IMR-90 (cell line): ENCODE data around the gene CAPN5. TPM values are rescaled to one million over a fixed set of nuclear protein-coding genes. Genes with fewer than 3 reads are reported as not detected.
A peak's percentile ranks its signal among the peaks of the same experiment; 100 is the strongest.

Source experiments
- ATAC-seq: fragments of 200-7000 bp; cut with Tn5 transposase; 2 replicates; pipeline ENCODE4 v1.9.1; 2020; ENCODE audit warnings: low read depth, mild to moderate bottlenecking, moderate library complexity
- BruUV-seq: library from RNA; stranded (reverse); fragments of 400-500 nt; replicated peaks from 2 replicates; lab custom pipeline; 2021; lab: Mats Ljungman, UMichigan
- CTCF ChIA-PET: fragments of 300-600 bp; formaldehyde crosslinking; extraction: SDS; loops from one replicate; lab custom pipeline; 2021; ENCODE audit warnings: antibody characterized with exemption; lab: Yijun Ruan, JAX
- POLR2A ChIA-PET: fragments of 300-600 bp; sonication (Branson Sonifier 250); formaldehyde crosslinking; loops from one replicate; lab custom pipeline; 2022; ENCODE audit warnings: antibody characterized with exemption; ENCODE audit not compliant: unreplicated experiment; lab: Charles Lee
- DNase-seq: peaks from one replicate; pipeline ENCODE4 v3.0.0; 2013
- H2AFZ ChIP-seq: replicated peaks from 2 replicates; pipeline ENCODE3; 2013; ENCODE audit warnings: low read length, mild to moderate bottlenecking; ENCODE audit not compliant: poor library complexity
- H2AK5ac ChIP-seq: 2 replicates; pipeline ENCODE4 v1.6.1; 2013; ENCODE audit warnings: low read depth, low read length, inconsistent platforms
- H2AK9ac ChIP-seq: replicated peaks from 2 replicates; pipeline ENCODE3; 2013; ENCODE audit warnings: mild to moderate bottlenecking, low read depth, low read length, moderate library complexity; ENCODE audit not compliant: poor library complexity
- H2BK120ac ChIP-seq: 2 replicates; pipeline ENCODE4 v1.6.1; 2013; ENCODE audit warnings: low read depth, low read length, inconsistent platforms
- H2BK15ac ChIP-seq: 3 replicates; pipeline ENCODE4 v1.6.1; 2013; ENCODE audit warnings: low read depth, low read length, inconsistent platforms
- H2BK20ac ChIP-seq: 2 replicates; pipeline ENCODE4 v1.6.1; 2013; ENCODE audit warnings: low read depth, mild to moderate bottlenecking, inconsistent platforms, low read length, moderate library complexity
- H2BK5ac ChIP-seq: 2 replicates; pipeline ENCODE4 v1.6.1; 2013; ENCODE audit warnings: mild to moderate bottlenecking, low read depth, low read length, inconsistent platforms; ENCODE audit not compliant: poor library complexity, severe bottlenecking
- H3K14ac ChIP-seq: replicated peaks from 2 replicates; pipeline ENCODE4 v1.6.1; 2013; ENCODE audit warnings: low read depth, low read length, inconsistent platforms
- H3K18ac ChIP-seq: 2 replicates; pipeline ENCODE4 v1.6.1; 2013; ENCODE audit warnings: low read depth, low read length, control low read depth
- H3K23ac ChIP-seq: 2 replicates; pipeline ENCODE4 v1.6.1; 2013; ENCODE audit warnings: low read depth, low read length, inconsistent platforms
- H3K27ac ChIP-seq: 2 replicates; pipeline ENCODE4 v1.5.1; 2013; ENCODE audit warnings: mild to moderate bottlenecking, control low read depth, low read length; ENCODE audit not compliant: insufficient read depth
- H3K27me3 ChIP-seq: 2 replicates; pipeline ENCODE4 v1.6.1; 2013; ENCODE audit warnings: low read length; ENCODE audit not compliant: control insufficient read depth, insufficient read depth
- H3K36me3 ChIP-seq: 2 replicates; pipeline ENCODE4 v1.6.1; 2013; ENCODE audit warnings: low read length, mixed read lengths; ENCODE audit not compliant: control insufficient read depth, insufficient read depth
- H3K4ac ChIP-seq: 2 replicates; pipeline ENCODE4 v1.6.1; 2013; ENCODE audit warnings: low read depth, low read length, inconsistent platforms
- H3K4me1 ChIP-seq: 2 replicates; pipeline ENCODE4 v1.6.1; 2013; ENCODE audit warnings: low read length, mixed read lengths; ENCODE audit not compliant: control insufficient read depth, insufficient read depth
- H3K4me2 ChIP-seq: 2 replicates; pipeline ENCODE4 v1.6.1; 2013; ENCODE audit warnings: low read depth, mild to moderate bottlenecking, control low read depth, low read length, moderate library complexity
- H3K4me3 ChIP-seq: 2 replicates; pipeline ENCODE4 v1.5.1; 2013; ENCODE audit warnings: low read depth, mild to moderate bottlenecking, control low read depth, low read length, moderate library complexity; ENCODE audit not compliant: insufficient read depth
- H3K56ac ChIP-seq: 2 replicates; pipeline ENCODE4 v1.6.1; 2013; ENCODE audit warnings: low read length, inconsistent platforms; ENCODE audit not compliant: insufficient read depth; ENCODE audit errors: extremely low read depth
- H3K79me1 ChIP-seq, 2 experiments: 2 replicates each; pipeline ENCODE4 v1.6.1; 2013; ENCODE audit warnings: low read length in 2 of 2, inconsistent platforms in 1 of 2, low read depth in 1 of 2
- H3K9ac ChIP-seq: 2 replicates; pipeline ENCODE4 v1.6.1; 2013; ENCODE audit warnings: low read depth, low read length, control low read depth
- H3K9me1 ChIP-seq: 2 replicates; pipeline ENCODE4 v1.6.1; 2013; ENCODE audit warnings: low read length, inconsistent platforms; ENCODE audit not compliant: insufficient read depth
- H3K9me3 ChIP-seq: 2 replicates; pipeline ENCODE4 v1.6.1; 2013; ENCODE audit warnings: low read length; ENCODE audit not compliant: control insufficient read depth, insufficient read depth
- H4K20me1 ChIP-seq: 2 replicates; pipeline ENCODE4 v1.6.1; 2013; ENCODE audit warnings: low read length, inconsistent platforms; ENCODE audit not compliant: insufficient read depth
- H4K5ac ChIP-seq: 2 replicates; pipeline ENCODE4 v1.6.1; 2013; ENCODE audit warnings: mild to moderate bottlenecking, low read depth, low read length, control low read depth
- H4K8ac ChIP-seq, 2 experiments: 2 replicates each; pipeline ENCODE4 v1.6.1; 2013; ENCODE audit warnings: low read depth in 2 of 2, low read length in 2 of 2, control low read depth in 1 of 2, inconsistent platforms in 1 of 2
- H4K91ac ChIP-seq: 2 replicates; pipeline ENCODE4 v1.6.1; 2013; ENCODE audit warnings: low read depth, low read length, inconsistent platforms; ENCODE audit not compliant: insufficient read depth
- BHLHE40 ChIP-seq: fragments of 150-350 bp; IDR thresholded peaks from 2 replicates; pipeline ENCODE4 v1.6.1; 2016; ENCODE audit warnings: mild to moderate bottlenecking, low read depth, low read length
- CEBPB ChIP-seq: IDR thresholded peaks from 2 replicates; pipeline ENCODE4 v1.6.1; 2012; ENCODE audit warnings: low read depth, low read length, improper control_type of control experiment
- CHD1 ChIP-seq: IDR thresholded peaks from 2 replicates; pipeline ENCODE4 v1.6.1; 2012; ENCODE audit warnings: low read depth, low read length, improper control_type of control experiment
- FOS ChIP-seq: fragments of 150-350 bp; IDR thresholded peaks from 2 replicates; pipeline ENCODE4 v1.6.1; 2016; ENCODE audit warnings: low read depth, low read length
- MAFK ChIP-seq: IDR thresholded peaks from 2 replicates; pipeline ENCODE4 v1.6.1; 2012; ENCODE audit warnings: low read depth, low read length, improper control_type of control experiment
- MAZ ChIP-seq: IDR thresholded peaks from 2 replicates; pipeline ENCODE4 v1.6.1; 2012; ENCODE audit warnings: low read depth, mild to moderate bottlenecking, low read length, improper control_type of control experiment, moderate library complexity, borderline replicate concordance
- MXI1 ChIP-seq: IDR thresholded peaks from 2 replicates; pipeline ENCODE4 v1.6.1; 2012; ENCODE audit warnings: low read depth, mild to moderate bottlenecking, low read length, moderate library complexity, borderline replicate concordance
- POLR2A ChIP-seq: IDR thresholded peaks from 2 replicates; pipeline ENCODE4 v1.6.1; 2012; ENCODE audit warnings: mild to moderate bottlenecking, low read depth, low read length
- RAD21 ChIP-seq: IDR thresholded peaks from 2 replicates; pipeline ENCODE4 v1.6.1; 2012; ENCODE audit warnings: low read length, improper control_type of control experiment
- RCOR1 ChIP-seq: IDR thresholded peaks from 2 replicates; pipeline ENCODE4 v1.6.1; 2012; ENCODE audit warnings: mild to moderate bottlenecking, low read length, improper control_type of control experiment; ENCODE audit not compliant: insufficient replicate concordance
- RFX5 ChIP-seq: IDR thresholded peaks from 2 replicates; pipeline ENCODE4 v1.8.0; 2012; ENCODE audit warnings: low read depth, mild to moderate bottlenecking, low read length, moderate library complexity
- WGBS, 2 experiments: methylation state at CpG; one replicate each; pipeline versions ENCODE4 v1.1.5 to v1.1.7; 2013; ENCODE audit warnings: missing lambda C conversion rate in 2 of 2; ENCODE audit not compliant: insufficient read length in 1 of 2; ENCODE audit errors: extremely low coverage in 2 of 2; 5-methylcytosine and 5-hydroxymethylcytosine counted together
- dilution Hi-C: fragments of 300-500 bp; cut with HindIII; formaldehyde crosslinking; loops from one replicate; pipeline ENCODE4 v1.14.3; 2018; ENCODE audit warnings: low sequenced_read_pairs; ENCODE audit not compliant: unreplicated experiment
- in situ Hi-C: fragments of 300-500 bp; cut with MboI; formaldehyde crosslinking; loops from 3 replicates; pipeline ENCODE4 v1.14.3; 2019; ENCODE audit warnings: low sequenced_read_pairs, inconsistent platforms, mixed read lengths
- intact Hi-C: fragments of 100-400 bp; cut with micrococcal nuclease; formaldehyde crosslinking; loops from 2 replicates; pipeline ENCODE4 v1.10.0; 2022
- polyA plus RNA-seq, 3 experiments: library from polyadenylated mRNA; depleted of rRNA; stranded (reverse); fragments of >200 nt; gene quantifications; 2 replicates each; pipeline ENCODE4 v1.2.3, GENCODE V29; 2012; ENCODE audit warnings: low replicate concordance in 1 of 3
- total RNA-seq: library from RNA; depleted of rRNA; stranded (reverse); fragments of >200 nt; gene quantifications from 2 replicates; pipeline ENCODE4 v1.2.3, GENCODE V29; 2012
- TF ChIP-seq, protein P1 (sequence below): fragments of 150-350 bp; IDR thresholded peaks from 2 replicates; pipeline ENCODE4 v1.6.1; 2016; ENCODE audit warnings: low read depth, mild to moderate bottlenecking, low read length, moderate library complexity, borderline replicate concordance
- TF ChIP-seq, protein P2 (sequence below): conservative IDR thresholded peaks from 2 replicates; pipeline ENCODE4 v1.5.1; 2012; ENCODE audit warnings: mild to moderate bottlenecking, low read depth, low read length, improper control_type of control experiment

The CAPN5 gene
- total and polyA plus RNA-seq, 2 of the 4 experiments (the other 2 are of a cell fraction), result 8.1 to 24.0 TPM

DNA sequence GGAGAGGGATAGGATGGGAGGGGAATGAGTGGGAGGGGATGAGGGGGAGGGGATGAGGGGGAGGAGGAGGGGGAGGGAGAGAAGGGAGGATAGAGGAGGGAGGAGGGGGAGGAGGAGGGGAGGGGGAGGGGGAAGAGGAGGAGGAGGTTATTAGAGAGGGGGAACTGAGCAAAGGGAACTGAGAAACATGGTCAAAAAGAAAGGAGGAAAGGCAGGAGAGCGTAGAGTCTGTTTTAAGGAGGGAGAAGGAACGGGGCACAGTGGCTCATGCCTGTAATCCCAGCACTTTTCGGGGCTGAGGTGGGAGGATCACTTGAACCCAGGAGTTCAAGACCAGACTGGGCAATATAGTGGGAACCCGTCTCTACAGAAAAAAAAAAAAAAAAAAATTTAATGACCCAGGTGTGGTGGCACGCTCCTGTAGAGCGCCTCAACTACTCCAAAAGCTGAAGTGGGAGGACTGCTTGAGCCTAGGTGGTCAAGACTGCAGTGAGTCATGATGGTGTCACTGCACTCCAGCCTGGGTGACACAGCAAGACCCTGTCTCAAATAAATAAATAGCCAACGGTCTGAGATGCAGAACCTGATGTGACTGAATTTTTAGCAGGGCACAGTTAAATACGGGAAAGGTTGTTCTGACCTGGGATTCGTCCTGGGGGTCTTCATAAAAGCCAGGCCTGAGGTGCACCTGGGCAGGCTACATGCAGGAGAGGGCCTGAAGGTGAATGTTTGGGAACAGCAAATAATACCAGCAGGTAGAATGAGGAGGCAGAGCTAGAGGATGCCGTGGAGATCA lies 28.5 kb upstream of the CAPN5 start (continued):
- TF ChIP-seq BHLHE40 (no peak), FOS (no peak), POLR2A (no peak)

DNA sequence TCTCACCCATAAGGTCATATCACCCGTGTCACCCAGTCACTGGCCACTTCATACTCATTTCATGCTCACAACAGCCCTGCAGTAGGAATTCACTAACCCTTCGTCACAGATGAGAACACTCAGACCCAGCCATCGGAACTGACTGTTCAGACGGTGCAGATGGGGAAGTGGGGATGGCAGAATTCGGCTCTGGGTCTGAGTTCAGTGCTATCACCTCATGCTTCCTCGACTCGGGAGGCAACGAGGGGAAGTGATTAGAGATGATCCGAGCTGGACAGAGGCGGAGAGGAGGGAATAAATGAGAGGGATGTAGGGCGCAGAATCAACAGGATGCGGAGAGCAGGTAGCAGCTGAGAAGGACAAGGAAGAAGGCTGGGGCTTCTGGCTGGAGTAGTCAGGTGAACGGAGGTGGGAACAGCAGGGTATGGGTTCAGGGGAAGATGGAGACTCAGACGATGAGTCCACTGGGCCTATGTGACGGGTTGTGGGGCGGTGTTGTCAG lies 27.9 kb upstream of the CAPN5 start:
- Histone ChIP-seq H3K18ac (no peak overlapping the region), H3K9me1 (peaks cover 2% of the 10 kb centered on the region; the same call in 1 of the 2 replicates), H3K4me2 (no peak overlapping the region), H4K8ac (no peak overlapping the region), H2AK9ac (peak overlapping the region; percentile 67), H2BK5ac (no peak overlapping the region), H3K56ac (no peak overlapping the region), H3K4me3 (no peak overlapping the region), H3K9me3 (no peaks in the 10 kb centered on the region), H2AK5ac (peak overlapping the region; percentile 0), H3K14ac (no peak overlapping the region), H4K20me1 (no peaks in the 10 kb centered on the region; the same call in none of the 2 replicates), H4K91ac (no peak overlapping the region), H3K23ac (0 out of 2 replicates have a peak overlapping the region, but pooled peaks have one; percentile 51), H3K79me1 (no peaks in the 10 kb centered on the region), H4K5ac (no peak overlapping the region), H3K4me1 (peaks cover 3% of the 10 kb centered on the region; the same call in 1 of the 2 replicates), H2AFZ (peak overlapping the region; percentile 93), H3K4ac (no peak overlapping the region), H2BK20ac (no peak overlapping the region; the same call in 1 of the 2 replicates), H2BK15ac (no peak overlapping the region; the same call in 2 of the 3 replicates), H3K9ac (no peak overlapping the region), H3K27ac (no peak overlapping the region), H3K36me3 (no peaks in the 10 kb centered on the region), H2BK120ac (no peak overlapping the region; the same call in 1 of the 2 replicates), H3K27me3 (peaks cover 29% of the 10 kb centered on the region)
- BruUV-seq, result no TSS peak
- intact Hi-C loops (loop anchor here (2.0 to 10.0 kb wide), 2 partner anchors 64 to 118 kb away; no protein-coding TSS in a partner anchor), dilution Hi-C loops (no loop called here), in situ Hi-C loops (loop anchor here (10.0 to 25.0 kb wide), 2 partner anchors 224 to 302 kb away; no protein-coding TSS in a partner anchor)
- WGBS, 2 experiments, result 83% methylated on average over 11 of the region's 16 CpGs; no CpG with 5 or more reads in 1 of the 2 experiments
- ChIA-PET CTCF (interaction anchor here (0.7 to 2.6 kb wide), 3 partner anchors 72 to 120 kb away, joined by 3 to 9 read pairs (median 4); no protein-coding TSS in a partner anchor), POLR2A (no interaction called here)
- DNase-seq, result no peak
- no peak for ATAC-seq
- TF ChIP-seq, protein P1, sequence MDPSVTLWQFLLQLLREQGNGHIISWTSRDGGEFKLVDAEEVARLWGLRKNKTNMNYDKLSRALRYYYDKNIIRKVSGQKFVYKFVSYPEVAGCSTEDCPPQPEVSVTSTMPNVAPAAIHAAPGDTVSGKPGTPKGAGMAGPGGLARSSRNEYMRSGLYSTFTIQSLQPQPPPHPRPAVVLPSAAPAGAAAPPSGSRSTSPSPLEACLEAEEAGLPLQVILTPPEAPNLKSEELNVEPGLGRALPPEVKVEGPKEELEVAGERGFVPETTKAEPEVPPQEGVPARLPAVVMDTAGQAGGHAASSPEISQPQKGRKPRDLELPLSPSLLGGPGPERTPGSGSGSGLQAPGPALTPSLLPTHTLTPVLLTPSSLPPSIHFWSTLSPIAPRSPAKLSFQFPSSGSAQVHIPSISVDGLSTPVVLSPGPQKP, result no peak
- TF ChIP-seq RCOR1 (no peak), MAFK (no peak), POLR2A (no peak), CHD1 (no peak), CEBPB (no peak), MXI1 (no peak), RFX5 (no peak), MAZ (no peak), BHLHE40 (no peak), RAD21 (no peak)
- TF ChIP-seq, protein P2, sequence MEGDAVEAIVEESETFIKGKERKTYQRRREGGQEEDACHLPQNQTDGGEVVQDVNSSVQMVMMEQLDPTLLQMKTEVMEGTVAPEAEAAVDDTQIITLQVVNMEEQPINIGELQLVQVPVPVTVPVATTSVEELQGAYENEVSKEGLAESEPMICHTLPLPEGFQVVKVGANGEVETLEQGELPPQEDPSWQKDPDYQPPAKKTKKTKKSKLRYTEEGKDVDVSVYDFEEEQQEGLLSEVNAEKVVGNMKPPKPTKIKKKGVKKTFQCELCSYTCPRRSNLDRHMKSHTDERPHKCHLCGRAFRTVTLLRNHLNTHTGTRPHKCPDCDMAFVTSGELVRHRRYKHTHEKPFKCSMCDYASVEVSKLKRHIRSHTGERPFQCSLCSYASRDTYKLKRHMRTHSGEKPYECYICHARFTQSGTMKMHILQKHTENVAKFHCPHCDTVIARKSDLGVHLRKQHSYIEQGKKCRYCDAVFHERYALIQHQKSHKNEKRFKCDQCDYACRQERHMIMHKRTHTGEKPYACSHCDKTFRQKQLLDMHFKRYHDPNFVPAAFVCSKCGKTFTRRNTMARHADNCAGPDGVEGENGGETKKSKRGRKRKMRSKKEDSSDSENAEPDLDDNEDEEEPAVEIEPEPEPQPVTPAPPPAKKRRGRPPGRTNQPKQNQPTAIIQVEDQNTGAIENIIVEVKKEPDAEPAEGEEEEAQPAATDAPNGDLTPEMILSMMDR, result no peak
